ENCODE data around the gene TMEM52B.
"Not testable (repeated sequence)": the region's sequence is repeated elsewhere in the genome, so short reads cannot be mapped to it uniquely, and the experiment has no call there.

Gene TMEM52B

GRCh38 chr12:10182354-10183049, 3.7 kb downstream of the TMEM52B start:
- peak; percentile 89 for DNase-seq (ENCODE audit: low read depth)
- no peak for TF ChIP-seq CTCF (conservative IDR thresholded peaks at IDR 0.05; ENCODE audit: low read depth, low read length)

GRCh38 chr12:10184261-10184843, 5.5 kb downstream of the TMEM52B start:
- DNase-seq (ENCODE audit: low read depth): peak; percentile 89
- no peak overlapping the region for H3K4me3 ChIP-seq (ENCODE audit: low read depth, low read length)
- peak; percentile 2 for TF ChIP-seq CTCF (conservative IDR thresholded peaks at IDR 0.05; ENCODE audit: low read depth, low read length)

More at GRCh38 chr12:10182354-10183049, 3.7 kb downstream of the TMEM52B start:
- H3K4me3 ChIP-seq (ENCODE audit: low read depth, low read length): no peak overlapping the region

- H3K4me3 ChIP-seq (ENCODE audit: low read depth, low read length): no peak overlapping the region
- DNase-seq (ENCODE audit: low read depth): no peak
- no peak for TF ChIP-seq CTCF (conservative IDR thresholded peaks at IDR 0.05; ENCODE audit: low read depth, low read length)
Measured at GRCh38 chr12:10186299-10186698, 7.5 kb downstream of the TMEM52B start.

- DNase-seq (ENCODE audit: low read depth); H3K4me3 ChIP-seq (ENCODE audit: low read depth, low read length): not testable (repeated sequence)
Measured at GRCh38 chr12:10186958-10187357, 8.1 kb downstream of the TMEM52B start.

GRCh38 chr12:10189653-10190052, 10.8 kb downstream of the TMEM52B start:
- no peak overlapping the region for H3K4me3 ChIP-seq (ENCODE audit: low read depth, low read length)
- DNase-seq (ENCODE audit: low read depth): peak; percentile 57
- no peak for TF ChIP-seq CTCF (conservative IDR thresholded peaks at IDR 0.05; ENCODE audit: low read depth, low read length)

- peak; percentile 85 for DNase-seq (ENCODE audit: low read depth)
- H3K4me3 ChIP-seq (ENCODE audit: low read depth, low read length): no peak overlapping the region
- peak; percentile 91 for TF ChIP-seq CTCF (conservative IDR thresholded peaks at IDR 0.05; ENCODE audit: low read depth, low read length)
Measured at GRCh38 chr12:10190558-10191388, 11.9 kb downstream of the TMEM52B start.

- DNase-seq (ENCODE audit: low read depth): peak; percentile 47
- H3K4me3 ChIP-seq (ENCODE audit: low read depth, low read length): no peak overlapping the region
- TF ChIP-seq CTCF (conservative IDR thresholded peaks at IDR 0.05; ENCODE audit: low read depth, low read length): no peak
Measured at GRCh38 chr12:10191865-10192264, 13.0 kb downstream of the TMEM52B start.

Data from choroid plexus epithelial cell (primary cell).